GM19023 (cell line): Measurements from ENCODE around the gene CPNE5.

Source experiments
- ATAC-seq: cut with Tn5 transposase; IDR thresholded peaks from one replicate; pipeline ENCODE4 v1.9.1; 2021; ENCODE audit warnings: mild to moderate bottlenecking, moderate library complexity; ENCODE audit not compliant: unreplicated experiment

CPNE5 gene

GRCh38 chr6:36837022-36837339, 2.3 kb downstream of the CPNE5 start:
- ATAC-seq = no peak

- no peak for ATAC-seq
These were observed 2.9 kb downstream of the CPNE5 start for GRCh38 chr6:36836111-36837021.

GRCh38 chr6:36834576-36835341, 4.5 kb downstream of the CPNE5 start:
- no peak for ATAC-seq

GRCh38 chr6:36833182-36833789, 6.0 kb downstream of the CPNE5 start:
- no peak for ATAC-seq

- no peak for ATAC-seq
These were observed 6.9 kb downstream of the CPNE5 start for GRCh38 chr6:36832313-36832712.

- no peak for ATAC-seq
These were observed 8.7 kb downstream of the CPNE5 start for GRCh38 chr6:36830577-36830976.

- no peak for ATAC-seq
These were observed 9.2 kb downstream of the CPNE5 start for GRCh38 chr6:36829919-36830544.

- ATAC-seq = no peak
These were observed 11.8 kb downstream of the CPNE5 start for GRCh38 chr6:36827261-36828079.

- no peak for ATAC-seq
These were observed 12.6 kb downstream of the CPNE5 start for GRCh38 chr6:36826520-36827227.

GRCh38 chr6:36825994-36826393, 13.2 kb downstream of the CPNE5 start:
- ATAC-seq = no peak

GRCh38 chr6:36825452-36825851, 13.8 kb downstream of the CPNE5 start:
- ATAC-seq = no peak

GRCh38 chr6:36824253-36824652, 15.0 kb downstream of the CPNE5 start:
- no peak for ATAC-seq

- no peak for ATAC-seq
These were observed 15.7 kb downstream of the CPNE5 start for GRCh38 chr6:36823421-36824096.

GRCh38 chr6:36822506-36823269, 16.6 kb downstream of the CPNE5 start:
- ATAC-seq = no peak

GRCh38 chr6:36821581-36822335, 17.5 kb downstream of the CPNE5 start:
- no peak for ATAC-seq

- ATAC-seq = no peak
These were observed 18.3 kb downstream of the CPNE5 start for GRCh38 chr6:36820700-36821580.

- no peak for ATAC-seq
These were observed 20.5 kb downstream of the CPNE5 start for GRCh38 chr6:36818756-36819155.
